ENCODE results near the gene CUX1. TPM values are rescaled to one million over a fixed set of nuclear protein-coding genes. Genes with fewer than 3 reads are reported as not detected.
A peak's percentile ranks its signal among the peaks of the same experiment; 100 is the strongest.
"Not testable (repeated sequence)": the region's sequence is repeated elsewhere in the genome, so short reads cannot be mapped to it uniquely, and the experiment has no call there.

Gene CUX1
- total RNA-seq, 1 donor from 2014 or later = 97.4 TPM

DNA sequence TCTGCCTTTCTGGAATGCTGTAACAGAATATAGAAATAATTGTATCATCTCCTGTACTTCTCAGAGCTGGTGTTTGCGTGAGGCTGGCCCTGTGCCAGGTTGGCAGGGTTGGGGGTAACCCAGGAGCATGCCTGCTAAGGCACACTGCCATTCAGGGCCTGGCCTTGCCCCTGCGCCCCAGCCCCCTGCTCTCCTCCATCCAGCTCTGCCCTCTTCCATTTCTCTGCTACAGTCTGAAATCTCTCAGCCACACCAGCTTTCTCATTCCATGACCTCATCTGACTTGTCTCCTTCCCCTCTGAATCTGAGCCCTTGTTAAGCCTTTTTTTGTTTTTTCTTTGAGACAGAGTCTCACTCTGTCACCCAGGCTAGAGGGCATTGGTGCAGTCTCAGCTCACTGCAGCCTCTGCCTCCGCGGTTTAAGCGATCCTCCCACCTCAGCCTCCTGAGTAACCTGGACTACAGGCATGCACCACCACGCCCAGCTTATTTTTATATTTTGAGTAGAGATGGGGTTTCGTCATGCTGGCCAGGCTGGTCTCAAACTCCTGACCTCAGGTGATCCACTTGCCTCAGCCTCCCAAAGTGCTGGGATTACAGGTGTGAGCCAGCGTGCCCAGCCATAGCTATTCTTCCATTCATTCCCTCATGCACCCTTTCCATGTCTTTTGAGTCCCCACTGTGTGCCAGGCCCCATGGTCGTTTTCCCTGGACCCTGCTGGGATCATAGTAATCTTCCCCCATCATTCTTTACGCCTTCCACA is 206.8 kb downstream of the CUX1 start:
- intact Hi-C loops (cut with DNase I) = no loop called here
- no peak for DNase-seq
- ATAC-seq (ENCODE audit: poor library complexity) = peak; percentile 33

- intact Hi-C loops (cut with DNase I) = no loop called here
- DNase-seq (peak; percentile 57), ATAC-seq (ENCODE audit: poor library complexity) (peak; percentile 85)
Observed at GRCh38 chr7:102024769-102025391, 207.5 kb downstream of the CUX1 start.

DNA sequence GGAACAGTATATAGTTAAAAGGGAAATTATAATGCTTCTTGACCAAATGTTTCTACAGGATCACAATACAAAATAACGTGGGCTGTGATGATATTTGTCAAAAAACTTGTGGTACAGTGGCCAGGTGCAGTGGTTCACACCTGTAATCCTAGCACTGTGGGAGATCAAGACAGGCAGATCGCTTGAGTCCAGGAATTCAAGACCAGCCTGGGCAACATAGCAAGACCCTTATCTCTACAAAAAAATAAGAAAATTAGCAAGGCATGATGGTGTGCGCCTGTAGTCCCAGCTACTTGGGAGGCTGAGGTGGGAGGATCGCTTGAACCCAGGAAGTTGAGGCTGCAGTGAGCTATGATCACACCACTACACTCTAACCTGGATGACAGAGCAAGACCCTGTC is 208.4 kb downstream of the CUX1 start:
- intact Hi-C loops (cut with DNase I); ATAC-seq (ENCODE audit: poor library complexity); DNase-seq: not testable (repeated sequence)

DNA sequence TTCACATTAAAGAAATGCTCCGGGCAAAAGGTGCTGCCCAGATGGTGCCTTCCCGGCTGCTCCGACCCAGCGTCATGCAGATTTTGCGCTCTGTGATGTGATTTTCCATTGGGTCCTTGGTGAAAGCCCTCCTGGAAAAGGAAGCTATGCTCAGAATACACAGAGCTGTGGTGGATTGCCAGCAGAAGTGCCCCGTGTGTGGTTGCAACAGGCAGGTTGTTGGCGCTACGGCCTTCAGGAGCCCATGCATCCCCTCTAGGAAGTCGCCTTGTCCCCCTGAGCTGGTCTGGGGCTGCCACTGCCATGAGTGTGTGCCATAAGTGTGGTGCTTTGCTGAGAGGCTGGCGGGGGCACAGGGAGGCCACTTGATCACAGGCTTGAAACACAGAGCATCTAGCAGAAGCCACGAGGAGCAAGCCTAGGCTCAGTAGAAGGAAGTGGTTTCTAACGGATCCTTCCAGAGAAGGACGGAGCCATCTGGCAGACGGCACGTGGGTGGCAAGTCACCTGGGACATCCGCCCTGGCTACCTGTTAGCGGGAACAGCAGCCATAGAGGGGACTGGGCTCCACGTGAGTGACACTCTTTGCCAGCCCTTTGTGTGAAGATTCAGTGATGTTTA is 210.9 kb downstream of the CUX1 start:
- intact Hi-C loops (cut with DNase I) = no loop called here
- no peak for ATAC-seq (ENCODE audit: poor library complexity)

GRCh38 chr7:102029616-102030015 is 212.2 kb downstream of the CUX1 start:
- intact Hi-C loops (cut with DNase I) = no loop called here
- DNase-seq (no peak), ATAC-seq (ENCODE audit: poor library complexity) (no peak)

More for the DNA sequence above, 210.9 kb downstream of the CUX1 start:
- DNase-seq = no peak

- intact Hi-C loops (cut with DNase I) = no loop called here
- DNase-seq = no peak
- ATAC-seq (ENCODE audit: poor library complexity) = no peak
Observed at GRCh38 chr7:102030696-102031095, 213.3 kb downstream of the CUX1 start.

GRCh38 chr7:102036958-102037357 is 219.5 kb downstream of the CUX1 start:
- DNase-seq (no peak), ATAC-seq (ENCODE audit: poor library complexity) (peak; percentile 48)

DNA sequence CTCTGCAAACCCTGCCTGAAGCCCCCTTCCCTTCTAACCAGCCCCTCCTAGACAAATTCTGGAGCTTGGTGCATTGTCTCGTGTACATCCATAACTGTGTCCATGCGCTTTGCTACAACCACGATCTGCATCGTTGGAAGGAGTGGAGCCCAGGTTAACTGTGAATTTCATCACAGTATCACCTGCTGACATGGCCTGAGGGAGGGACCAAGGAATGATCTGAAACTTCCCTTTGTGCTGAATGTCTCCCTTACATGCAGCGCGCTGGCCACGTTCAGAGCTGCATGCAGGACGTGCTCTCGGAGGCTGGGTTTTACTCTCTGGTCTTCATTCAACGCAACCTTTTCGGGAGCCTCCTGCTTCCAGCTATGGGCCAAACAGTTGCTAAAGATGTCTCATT is 222.3 kb downstream of the CUX1 start:
- DNase-seq (no peak), ATAC-seq (ENCODE audit: poor library complexity) (no peak)
- intact Hi-C loops (cut with DNase I) = no loop called here

More at GRCh38 chr7:102036958-102037357, 219.5 kb downstream of the CUX1 start:
- intact Hi-C loops (cut with DNase I) = no loop called here

DNA sequence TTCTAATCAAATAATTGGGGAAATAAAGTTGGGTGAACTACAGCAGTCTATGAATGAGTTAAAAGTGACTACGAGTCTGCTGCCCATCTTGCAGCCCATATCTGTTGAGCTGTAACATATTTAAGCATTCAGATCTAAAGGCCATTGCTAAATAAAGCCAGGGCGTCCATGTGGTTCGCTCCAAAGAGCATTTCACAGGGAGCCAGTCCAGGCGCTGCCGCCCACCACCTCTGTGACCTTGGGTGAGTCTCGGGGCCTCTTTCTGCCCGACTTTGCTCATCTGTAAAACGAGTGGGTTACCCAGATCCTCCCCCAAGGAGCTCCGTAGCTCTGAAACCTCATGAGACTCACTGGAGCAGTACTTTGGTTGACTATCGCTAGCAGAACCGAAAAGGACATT is 223.1 kb downstream of the CUX1 start:
- intact Hi-C loops (cut with DNase I) = no loop called here
- peak; percentile 47 for ATAC-seq (ENCODE audit: poor library complexity)
- no peak for DNase-seq

GRCh38 chr7:102042016-102042656 is 224.7 kb downstream of the CUX1 start:
- DNase-seq (no peak), ATAC-seq (ENCODE audit: poor library complexity) (no peak)
- intact Hi-C loops (cut with DNase I) = no loop called here

GRCh38 chr7:102042796-102043195 is 225.4 kb downstream of the CUX1 start:
- ATAC-seq (ENCODE audit: poor library complexity); DNase-seq; intact Hi-C loops (cut with DNase I): not testable (repeated sequence)

DNA sequence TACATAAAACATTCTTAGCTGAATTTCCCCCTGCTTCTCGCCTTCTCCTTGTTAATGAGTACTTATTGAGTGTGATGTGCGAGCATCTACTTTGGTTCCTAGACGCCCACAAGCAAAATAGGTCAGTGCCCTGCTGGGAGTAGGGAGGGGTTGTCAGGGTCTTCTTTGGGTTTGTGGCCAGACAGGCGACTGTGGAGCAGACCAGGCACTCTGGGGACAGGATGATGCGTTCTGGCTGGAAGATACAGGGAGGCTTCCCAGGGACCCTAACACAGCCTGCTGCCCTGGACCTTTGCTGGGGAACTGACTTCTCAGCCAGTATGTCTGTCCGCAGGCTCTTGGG is 227.2 kb downstream of the CUX1 start:
- intact Hi-C loops (cut with DNase I) = no loop called here
- no peak for ATAC-seq (ENCODE audit: poor library complexity)
- DNase-seq = no peak

GRCh38 chr7:102044984-102045673 is 227.7 kb downstream of the CUX1 start:
- DNase-seq (peak; percentile 68), ATAC-seq (ENCODE audit: poor library complexity) (peak; percentile 79)
- intact Hi-C loops (cut with DNase I) = no loop called here

DNA sequence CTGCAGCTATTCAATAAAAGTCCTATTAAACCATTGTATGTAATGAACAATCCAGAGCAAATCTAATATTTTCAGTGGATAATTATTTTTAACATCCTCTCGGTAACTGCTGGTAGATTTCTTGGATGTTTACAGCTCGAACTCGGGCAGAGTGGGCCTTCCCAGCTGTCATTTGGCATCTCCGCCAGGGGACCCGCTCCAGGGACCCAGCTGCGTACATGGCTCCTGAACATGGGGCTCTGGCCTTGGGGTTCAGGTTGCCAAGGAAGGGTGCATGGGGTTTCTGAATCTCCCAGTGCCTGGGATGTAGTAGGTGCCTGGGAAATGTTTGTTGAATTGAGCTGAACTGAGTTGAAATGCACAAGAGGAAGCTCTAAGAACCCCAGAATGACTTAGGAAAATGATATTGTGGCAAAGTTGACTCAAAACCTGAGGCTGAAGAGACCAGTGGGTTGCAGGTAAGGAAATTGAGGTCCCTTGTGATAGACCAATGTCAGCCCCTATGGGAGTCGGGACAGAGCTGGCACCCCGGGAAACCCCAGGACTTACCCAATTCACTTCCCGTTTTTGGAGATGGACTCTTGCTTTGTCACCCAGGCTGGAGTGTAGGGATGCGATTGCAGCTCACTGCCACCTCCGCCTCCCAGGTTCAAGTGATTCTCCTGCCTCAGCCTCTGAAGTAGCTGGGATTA is 228.4 kb downstream of the CUX1 start:
- no peak for DNase-seq
- intact Hi-C loops (cut with DNase I) = no loop called here
- no peak for ATAC-seq (ENCODE audit: poor library complexity)

DNA sequence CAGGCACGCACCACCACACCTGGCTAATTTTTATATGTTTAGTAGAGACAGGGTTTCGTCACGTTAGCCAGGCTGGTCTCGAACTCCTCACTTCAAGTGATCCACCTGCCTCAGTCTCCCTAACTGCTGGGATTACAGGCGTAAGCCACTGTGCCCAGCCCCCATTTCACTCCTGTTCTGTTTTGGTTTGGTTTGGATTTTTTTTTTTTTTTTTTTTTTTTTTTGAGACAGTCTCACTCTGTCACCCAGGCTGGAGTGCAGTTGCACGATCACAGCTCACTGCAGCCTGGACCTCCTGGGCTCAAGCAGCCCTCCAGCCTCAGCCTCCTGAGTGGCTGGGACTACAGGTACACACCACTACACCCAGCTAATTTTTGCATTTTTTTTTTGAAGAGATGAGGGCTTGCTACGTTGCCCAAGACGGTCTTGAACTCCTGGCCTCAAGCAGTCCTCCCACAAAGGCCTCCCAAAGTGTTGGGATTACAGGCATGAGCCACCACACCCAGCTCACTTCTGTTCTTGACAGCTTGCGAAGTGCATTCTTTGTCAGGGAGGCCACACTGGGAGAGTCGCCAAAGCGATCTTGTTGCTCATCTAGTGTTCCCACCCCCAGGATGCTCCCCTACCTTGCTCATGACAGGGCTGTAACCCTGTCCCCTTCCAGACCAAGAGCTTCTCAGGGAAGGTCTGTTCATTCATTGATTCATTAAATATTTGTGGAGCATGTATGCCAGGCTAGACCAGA is 229.1 kb downstream of the CUX1 start:
- no peak for DNase-seq
- intact Hi-C loops (cut with DNase I) = no loop called here
- ATAC-seq (ENCODE audit: poor library complexity) = no peak

DNA sequence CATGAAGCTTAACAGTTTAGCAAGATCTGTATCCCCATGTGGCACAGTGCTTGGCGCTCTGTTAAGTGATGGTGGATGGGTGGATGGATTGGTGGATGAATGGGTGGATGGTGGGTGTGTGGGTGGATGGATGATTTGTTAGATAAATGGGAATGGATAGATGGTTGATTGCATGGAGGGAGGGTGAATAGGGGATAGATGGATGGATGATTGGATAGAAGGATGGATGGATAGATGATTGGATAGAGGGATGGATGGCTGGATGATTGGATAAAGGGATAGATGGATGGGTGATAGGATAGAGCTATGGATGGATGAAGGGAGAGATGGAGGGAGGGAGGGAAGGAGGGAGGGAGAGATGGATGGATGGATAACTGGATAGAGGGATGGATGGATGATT is 229.7 kb downstream of the CUX1 start:
- intact Hi-C loops (cut with DNase I) = no loop called here
- DNase-seq (no peak), ATAC-seq (ENCODE audit: poor library complexity) (no peak)

- intact Hi-C loops (cut with DNase I) = no loop called here
- DNase-seq (no peak), ATAC-seq (ENCODE audit: poor library complexity) (no peak)
Observed at GRCh38 chr7:102049765-102050164, 232.3 kb downstream of the CUX1 start.
